Lower leg skin (tissue), 3 donors: ENCODE measurements around the gene NOL12.

ENCODE experiments used
- POLR2A ChIP-seq, 2 donors: fragments of 450-650 bp; IDR thresholded peaks; one replicate each; pipeline ENCODE4 v1.6.1; 2016 to 2017; ENCODE audit warnings: antibody characterized with exemption in 2 of 2, mild to moderate bottlenecking in 1 of 2, moderate library complexity in 1 of 2
- TF ChIP-seq, protein P1 (sequence below), 3 donors: fragments of 450-650 bp; IDR thresholded peaks; one replicate each; pipeline ENCODE4 v1.5.1; 2016; ENCODE audit warnings: antibody characterized with exemption in 3 of 3, mild to moderate bottlenecking in 3 of 3, moderate library complexity in 2 of 3

DNA sequence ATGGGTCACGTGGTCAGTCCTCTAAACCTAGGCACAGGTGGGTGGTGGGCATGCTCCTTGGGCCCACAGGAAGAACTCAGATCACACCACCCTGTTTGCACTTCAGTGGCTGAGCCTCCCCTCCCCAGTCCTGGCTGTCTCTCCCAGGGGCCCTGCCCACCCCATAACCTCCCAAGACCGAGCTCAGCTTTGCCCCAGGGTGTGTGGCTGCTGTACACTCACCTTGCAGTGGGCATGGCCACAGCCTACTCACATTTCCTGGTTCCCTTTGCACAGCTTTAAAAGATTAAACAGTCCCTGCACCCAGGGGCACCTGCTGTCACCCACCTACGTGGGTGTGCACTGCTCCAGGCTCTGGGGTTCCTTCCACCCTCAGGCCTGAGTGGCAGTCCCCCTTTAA, 24.5 kb downstream of the NOL12 start:
- TF ChIP-seq, protein P1, sequence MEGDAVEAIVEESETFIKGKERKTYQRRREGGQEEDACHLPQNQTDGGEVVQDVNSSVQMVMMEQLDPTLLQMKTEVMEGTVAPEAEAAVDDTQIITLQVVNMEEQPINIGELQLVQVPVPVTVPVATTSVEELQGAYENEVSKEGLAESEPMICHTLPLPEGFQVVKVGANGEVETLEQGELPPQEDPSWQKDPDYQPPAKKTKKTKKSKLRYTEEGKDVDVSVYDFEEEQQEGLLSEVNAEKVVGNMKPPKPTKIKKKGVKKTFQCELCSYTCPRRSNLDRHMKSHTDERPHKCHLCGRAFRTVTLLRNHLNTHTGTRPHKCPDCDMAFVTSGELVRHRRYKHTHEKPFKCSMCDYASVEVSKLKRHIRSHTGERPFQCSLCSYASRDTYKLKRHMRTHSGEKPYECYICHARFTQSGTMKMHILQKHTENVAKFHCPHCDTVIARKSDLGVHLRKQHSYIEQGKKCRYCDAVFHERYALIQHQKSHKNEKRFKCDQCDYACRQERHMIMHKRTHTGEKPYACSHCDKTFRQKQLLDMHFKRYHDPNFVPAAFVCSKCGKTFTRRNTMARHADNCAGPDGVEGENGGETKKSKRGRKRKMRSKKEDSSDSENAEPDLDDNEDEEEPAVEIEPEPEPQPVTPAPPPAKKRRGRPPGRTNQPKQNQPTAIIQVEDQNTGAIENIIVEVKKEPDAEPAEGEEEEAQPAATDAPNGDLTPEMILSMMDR (IDR thresholded peaks at IDR 0.05): no peak
- no peak for TF ChIP-seq POLR2A (IDR thresholded peaks at IDR 0.05)
